Upper lobe of left lung (tissue), 6 donors: ENCODE measurements around the gene NT5C. TPM values are rescaled to one million over a fixed set of nuclear protein-coding genes. Genes with fewer than 3 reads are reported as not detected.
A peak's percentile ranks its signal among the peaks of the same experiment; 100 is the strongest.

Experiments
- ATAC-seq, 2 donors: fragments of 200-7000 bp; cut with Tn5 transposase; one replicate each; pipeline ENCODE4 v1.9.1; 2022; ENCODE audit warnings: mild to moderate bottlenecking in 2 of 2, moderate library complexity in 2 of 2; ENCODE audit not compliant: low FRiP score in 2 of 2
- DNase-seq, 2 donors: peaks; one replicate each; pipeline ENCODE4 v3.0.0-alpha.2; 2019 to 2020
- H3K27ac ChIP-seq, 4 donors: fragments of 200-600 bp; sonication (generic); one replicate each; pipeline ENCODE4 v1.5.1; 2016 to 2019
- H3K27me3 ChIP-seq, 4 donors: fragments of 200-600 bp; sonication (generic); one replicate each; pipeline ENCODE4 v1.5.1; 2017 to 2019
- H3K36me3 ChIP-seq, 4 donors: fragments of 200-600 bp; sonication (generic); one replicate each; pipeline ENCODE4 v1.5.1; 2016 to 2019
- H3K4me1 ChIP-seq, 4 donors: fragments of 200-600 bp; sonication (generic); one replicate each; pipeline ENCODE4 v1.5.1; 2018 to 2019
- H3K4me3 ChIP-seq, 4 donors: fragments of 200-600 bp; sonication (generic); one replicate each; pipeline ENCODE4 v1.5.1; 2017 to 2019; ENCODE audit warnings: mild to moderate bottlenecking in 2 of 4, moderate library complexity in 1 of 4
- H3K9me3 ChIP-seq, 4 donors: fragments of 200-600 bp; sonication (generic); one replicate each; pipeline ENCODE4 v1.5.1; 2018 to 2019
- CTCF ChIP-seq, 6 experiments: fragments of 450-650 bp in 4 of 6; fragments of 200-600 bp in 2 of 6; sonication (generic) in 2 of 6; IDR thresholded peaks; one replicate each; pipeline ENCODE4 v1.5.1; 2016 to 2019; ENCODE audit warnings: antibody characterized with exemption in 6 of 6
- EP300 ChIP-seq, 4 donors: sonication (generic); formaldehyde crosslinking; IDR thresholded peaks; one replicate each; pipeline ENCODE4 v1.5.1; 2017; ENCODE audit warnings: antibody characterized with exemption in 4 of 4, control low read depth in 2 of 4
- POLR2A ChIP-seq, 4 donors: fragments of 450-650 bp; IDR thresholded peaks; one replicate each; pipeline ENCODE4 v1.5.1; 2016 to 2017; ENCODE audit warnings: antibody characterized with exemption in 4 of 4, mild to moderate bottlenecking in 2 of 4
- POLR2AphosphoS5 ChIP-seq, 2 donors: sonication (generic); formaldehyde crosslinking; IDR thresholded peaks; one replicate each; pipeline ENCODE4 v1.5.1; 2017; ENCODE audit warnings: antibody characterized with exemption in 2 of 2
- WGBS, 2 donors: methylation state at CpG; one replicate each; pipeline ENCODE4 v1.1.5; 2017 to 2018; 5-methylcytosine and 5-hydroxymethylcytosine counted together
- total RNA-seq, 6 donors: library from RNA; depleted of rRNA in 4 of 6; stranded (reverse); fragments of >200 nt in 4 of 6; gene quantifications; one replicate each; pipeline versions ENCODE4 v1.1.0 to v1.2.1, GENCODE V29; 2016 to 2021
- donor health status: DM: no; HTN: no; CAD: no; lungs with moderate emphysema.
- donor health status: DM: no; HTN: yes; CAD: no; lungs with severe emphysema.

NT5C gene
- 100 to 1,000 TPM in 2 of 6 donors, 10 to 100 TPM in 4; 46.4 to 113 (median 76.6) TPM for total RNA-seq

GRCh38 chr17:75131278-75132017, at the start of gene NT5C:
TSS of gene NT5C (minus strand) at chr17:75131742. CDS start at chr17:75131707, 35 bp downstream.
- no peaks in the 10 kb centered on the region for H3K9me3 ChIP-seq
- peak within 1 kb of the TSS; percentile 60 to 95 (median 72) for H3K4me3 ChIP-seq
- H3K27ac ChIP-seq = peak within 1 kb of the TSS; percentile 81 to 95 (median 88)
- peak; percentile 85 to 95 for DNase-seq
- peaks cover 13 to 23% (median 14%) of the 10 kb centered on the region in 4 donors for H3K4me1 ChIP-seq
- TF ChIP-seq EP300 (IDR thresholded peaks at IDR 0.05) (no peak), POLR2A (IDR thresholded peaks at IDR 0.05) (peak in 2 of 4 donors; percentile 13 to 75), CTCF (IDR thresholded peaks at IDR 0.05) (peak; percentile 52 to 92 (median 85)), POLR2AphosphoS5 (IDR thresholded peaks at IDR 0.05) (peak; percentile 42 to 48)
- WGBS, 2 donors = 0 to 1% methylated on average over 17 to 34 of the region's 82 CpGs
- H3K27me3 ChIP-seq = no peaks in the 10 kb centered on the region
- peaks cover 0 to 29% (median 9%) of the 10 kb centered on the region in 4 donors for H3K36me3 ChIP-seq
- ATAC-seq = peak; percentile 88 to 96

- ATAC-seq = no peak
- Histone ChIP-seq H3K27me3 (no peaks in the 10 kb centered on the region), H3K36me3 (peaks cover 0 to 30% (median 27%) of the 10 kb centered on the region in 4 donors), H3K4me1 (peaks cover 19 to 32% (median 27%) of the 10 kb centered on the region in 4 donors), H3K27ac (peak overlapping the region in 2 of 4 donors; percentile 99), H3K4me3 (peak overlapping the region; percentile 94 to 97 (median 96)), H3K9me3 (no peaks in the 10 kb centered on the region)
- 8 to 9% methylated on average over 8 of the region's 8 CpGs for WGBS, 2 donors
- no peak for TF ChIP-seq POLR2A (IDR thresholded peaks at IDR 0.05)
- no peak for TF ChIP-seq POLR2AphosphoS5 (IDR thresholded peaks at IDR 0.05)
- no peak for TF ChIP-seq EP300 (IDR thresholded peaks at IDR 0.05)
- no peak for TF ChIP-seq CTCF (IDR thresholded peaks at IDR 0.05)
- DNase-seq = no peak
Observed at GRCh38 chr17:75181110-75181509, 49.6 kb upstream of the NT5C start.

- H3K4me3 ChIP-seq = no peak overlapping the region
- H3K27me3 ChIP-seq = no peaks in the 10 kb centered on the region
- 93 to 96% methylated on average over 6 of the region's 6 CpGs for WGBS, 2 donors
- H3K9me3 ChIP-seq = no peaks in the 10 kb centered on the region
- peaks cover 0 to 57% (median 53%) of the 10 kb centered on the region in 4 donors for H3K36me3 ChIP-seq
- DNase-seq (no peak), ATAC-seq (no peak)
- peaks cover 15 to 34% (median 23%) of the 10 kb centered on the region in 4 donors for H3K4me1 ChIP-seq
- no peak overlapping the region for H3K27ac ChIP-seq
- TF ChIP-seq EP300 (IDR thresholded peaks at IDR 0.05) = no peak
- TF ChIP-seq POLR2AphosphoS5 (IDR thresholded peaks at IDR 0.05) = no peak
- TF ChIP-seq POLR2A (IDR thresholded peaks at IDR 0.05) = no peak
- no peak for TF ChIP-seq CTCF (IDR thresholded peaks at IDR 0.05)
Observed at GRCh38 chr17:75178453-75178852, 46.9 kb upstream of the NT5C start.

- Histone ChIP-seq H3K4me1 (peaks cover 16 to 33% (median 21%) of the 10 kb centered on the region in 4 donors), H3K27me3 (no peaks in the 10 kb centered on the region), H3K36me3 (peaks cover 0 to 73% (median 68%) of the 10 kb centered on the region in 4 donors), H3K4me3 (no peak overlapping the region), H3K9me3 (no peaks in the 10 kb centered on the region), H3K27ac (no peak overlapping the region)
- 90 to 91% methylated on average over 5 of the region's 5 CpGs for WGBS, 2 donors
- no peak for ATAC-seq
- TF ChIP-seq CTCF (IDR thresholded peaks at IDR 0.05) (no peak), POLR2AphosphoS5 (IDR thresholded peaks at IDR 0.05) (no peak), EP300 (IDR thresholded peaks at IDR 0.05) (no peak), POLR2A (IDR thresholded peaks at IDR 0.05) (no peak)
- DNase-seq = no peak
Observed at GRCh38 chr17:75176625-75177024, 45.1 kb upstream of the NT5C start.
